BE2C (cell line): Measurements from ENCODE around the gene STRIP2.
"Not testable (repeated sequence)": the region's sequence is repeated elsewhere in the genome, so short reads cannot be mapped to it uniquely, and the experiment has no call there.

ENCODE experiments used
- DNase-seq: peaks from one replicate; pipeline ENCODE4 v3.0.0-alpha.2; 2020
- H3K27me3 ChIP-seq: fragments of 250-450 bp; sonication (Bioruptor Pico); 2 replicates; pipeline ENCODE4 v1.5.1; 2020; ENCODE audit warnings: mild to moderate bottlenecking
- H3K36me3 ChIP-seq: fragments of 250-450 bp; sonication (Bioruptor Pico); 2 replicates; pipeline ENCODE4 v1.5.1; 2020; ENCODE audit warnings: mild to moderate bottlenecking
- H3K4me1 ChIP-seq: fragments of 250-450 bp; sonication (Bioruptor Pico); 2 replicates; pipeline ENCODE4 v1.5.1; 2020
- H3K4me3 ChIP-seq: 2 replicates; pipeline ENCODE4 v1.5.1; 2011; ENCODE audit warnings: low read depth, low read length
- H3K9me3 ChIP-seq: fragments of 250-450 bp; sonication (Bioruptor Pico); 2 replicates; pipeline ENCODE4 v1.5.1; 2020
- CTCF ChIP-seq: IDR thresholded peaks from 2 replicates; pipeline ENCODE4 v1.5.1; 2012; ENCODE audit warnings: mild to moderate bottlenecking, low read depth, low read length

The STRIP2 gene

GRCh38 chr7:129523924-129524323 lies 89.7 kb downstream of the STRIP2 start:
- no peaks in the 10 kb centered on the region for H3K36me3 ChIP-seq
- H3K4me1 ChIP-seq: no peaks in the 10 kb centered on the region
- no peak for TF ChIP-seq CTCF
- DNase-seq: no peak
- no peak overlapping the region for H3K4me3 ChIP-seq
- H3K27me3 ChIP-seq: no peaks in the 10 kb centered on the region
- no peaks in the 10 kb centered on the region for H3K9me3 ChIP-seq

- H3K9me3 ChIP-seq, H3K36me3 ChIP-seq, H3K27me3 ChIP-seq, H3K4me3 ChIP-seq, H3K4me1 ChIP-seq, DNase-seq: not testable (repeated sequence)
Measured at GRCh38 chr7:129524405-129524804, 90.2 kb downstream of the STRIP2 start.

GRCh38 chr7:129525225-129525862 lies 91.1 kb downstream of the STRIP2 start:
- no peak for DNase-seq
- no peaks in the 10 kb centered on the region for H3K27me3 ChIP-seq

GRCh38 chr7:129529643-129530042 lies 95.4 kb downstream of the STRIP2 start:
- H3K9me3 ChIP-seq: no peaks in the 10 kb centered on the region
- DNase-seq: no peak
- TF ChIP-seq CTCF: no peak
- H3K4me3 ChIP-seq: no peak overlapping the region
- H3K4me1 ChIP-seq: no peaks in the 10 kb centered on the region
- H3K27me3 ChIP-seq: no peaks in the 10 kb centered on the region
- H3K36me3 ChIP-seq: no peaks in the 10 kb centered on the region

More at GRCh38 chr7:129525225-129525862, 91.1 kb downstream of the STRIP2 start:
- H3K4me1 ChIP-seq: no peaks in the 10 kb centered on the region
- no peak for TF ChIP-seq CTCF
- H3K36me3 ChIP-seq: no peaks in the 10 kb centered on the region
- no peaks in the 10 kb centered on the region for H3K9me3 ChIP-seq
- no peak overlapping the region for H3K4me3 ChIP-seq

GRCh38 chr7:129530795-129531391 lies 96.7 kb downstream of the STRIP2 start:
- Histone ChIP-seq H3K4me3 (no peak overlapping the region), H3K36me3 (no peaks in the 10 kb centered on the region), H3K27me3 (no peaks in the 10 kb centered on the region), H3K4me1 (no peaks in the 10 kb centered on the region), H3K9me3 (no peaks in the 10 kb centered on the region)
- DNase-seq: no peak
- TF ChIP-seq CTCF: no peak

- DNase-seq: no peak
- no peaks in the 10 kb centered on the region for H3K4me1 ChIP-seq
- no peaks in the 10 kb centered on the region for H3K27me3 ChIP-seq
- TF ChIP-seq CTCF: no peak
- no peak overlapping the region for H3K4me3 ChIP-seq
- no peaks in the 10 kb centered on the region for H3K36me3 ChIP-seq
- no peaks in the 10 kb centered on the region for H3K9me3 ChIP-seq
Measured at GRCh38 chr7:129531721-129532120, 97.5 kb downstream of the STRIP2 start.
